IMR-90 (cell line): Measurements from ENCODE around the gene RAB11FIP3. TPM values are rescaled to one million over a fixed set of nuclear protein-coding genes. Genes with fewer than 3 reads are reported as not detected.

Source experiments
- ATAC-seq: fragments of 200-7000 bp; cut with Tn5 transposase; 2 replicates; pipeline ENCODE4 v1.9.1; 2020; ENCODE audit warnings: low read depth, mild to moderate bottlenecking, moderate library complexity
- BruUV-seq: library from RNA; stranded (reverse); fragments of 400-500 nt; replicated peaks from 2 replicates; lab custom pipeline; 2021; lab: Mats Ljungman, UMichigan
- CTCF ChIA-PET: fragments of 300-600 bp; formaldehyde crosslinking; extraction: SDS; loops from one replicate; lab custom pipeline; 2021; ENCODE audit warnings: antibody characterized with exemption; lab: Yijun Ruan, JAX
- POLR2A ChIA-PET: fragments of 300-600 bp; sonication (Branson Sonifier 250); formaldehyde crosslinking; loops from one replicate; lab custom pipeline; 2022; ENCODE audit warnings: antibody characterized with exemption; ENCODE audit not compliant: unreplicated experiment; lab: Charles Lee
- DNase-seq: peaks from one replicate; pipeline ENCODE4 v3.0.0; 2013
- H2AFZ ChIP-seq: replicated peaks from 2 replicates; pipeline ENCODE3; 2013; ENCODE audit warnings: low read length, mild to moderate bottlenecking; ENCODE audit not compliant: poor library complexity
- H2AK5ac ChIP-seq: 2 replicates; pipeline ENCODE4 v1.6.1; 2013; ENCODE audit warnings: low read depth, low read length, inconsistent platforms
- H2AK9ac ChIP-seq: replicated peaks from 2 replicates; pipeline ENCODE3; 2013; ENCODE audit warnings: mild to moderate bottlenecking, low read depth, low read length, moderate library complexity; ENCODE audit not compliant: poor library complexity
- H2BK120ac ChIP-seq: 2 replicates; pipeline ENCODE4 v1.6.1; 2013; ENCODE audit warnings: low read depth, low read length, inconsistent platforms
- H2BK15ac ChIP-seq: 3 replicates; pipeline ENCODE4 v1.6.1; 2013; ENCODE audit warnings: low read depth, low read length, inconsistent platforms
- H2BK20ac ChIP-seq: 2 replicates; pipeline ENCODE4 v1.6.1; 2013; ENCODE audit warnings: low read depth, mild to moderate bottlenecking, inconsistent platforms, low read length, moderate library complexity
- H2BK5ac ChIP-seq: 2 replicates; pipeline ENCODE4 v1.6.1; 2013; ENCODE audit warnings: mild to moderate bottlenecking, low read depth, low read length, inconsistent platforms; ENCODE audit not compliant: poor library complexity, severe bottlenecking
- H3K14ac ChIP-seq: replicated peaks from 2 replicates; pipeline ENCODE4 v1.6.1; 2013; ENCODE audit warnings: low read depth, low read length, inconsistent platforms
- H3K18ac ChIP-seq: 2 replicates; pipeline ENCODE4 v1.6.1; 2013; ENCODE audit warnings: low read depth, low read length, control low read depth
- H3K23ac ChIP-seq: 2 replicates; pipeline ENCODE4 v1.6.1; 2013; ENCODE audit warnings: low read depth, low read length, inconsistent platforms
- H3K27ac ChIP-seq: 2 replicates; pipeline ENCODE4 v1.5.1; 2013; ENCODE audit warnings: mild to moderate bottlenecking, control low read depth, low read length; ENCODE audit not compliant: insufficient read depth
- H3K27me3 ChIP-seq: 2 replicates; pipeline ENCODE4 v1.6.1; 2013; ENCODE audit warnings: low read length; ENCODE audit not compliant: control insufficient read depth, insufficient read depth
- H3K36me3 ChIP-seq: 2 replicates; pipeline ENCODE4 v1.6.1; 2013; ENCODE audit warnings: low read length, mixed read lengths; ENCODE audit not compliant: control insufficient read depth, insufficient read depth
- H3K4ac ChIP-seq: 2 replicates; pipeline ENCODE4 v1.6.1; 2013; ENCODE audit warnings: low read depth, low read length, inconsistent platforms
- H3K4me1 ChIP-seq: 2 replicates; pipeline ENCODE4 v1.6.1; 2013; ENCODE audit warnings: low read length, mixed read lengths; ENCODE audit not compliant: control insufficient read depth, insufficient read depth
- H3K4me2 ChIP-seq: 2 replicates; pipeline ENCODE4 v1.6.1; 2013; ENCODE audit warnings: low read depth, mild to moderate bottlenecking, control low read depth, low read length, moderate library complexity
- H3K4me3 ChIP-seq: 2 replicates; pipeline ENCODE4 v1.5.1; 2013; ENCODE audit warnings: low read depth, mild to moderate bottlenecking, control low read depth, low read length, moderate library complexity; ENCODE audit not compliant: insufficient read depth
- H3K56ac ChIP-seq: 2 replicates; pipeline ENCODE4 v1.6.1; 2013; ENCODE audit warnings: low read length, inconsistent platforms; ENCODE audit not compliant: insufficient read depth; ENCODE audit errors: extremely low read depth
- H3K79me1 ChIP-seq, 2 experiments: 2 replicates each; pipeline ENCODE4 v1.6.1; 2013; ENCODE audit warnings: low read length in 2 of 2, inconsistent platforms in 1 of 2, low read depth in 1 of 2
- H3K9ac ChIP-seq: 2 replicates; pipeline ENCODE4 v1.6.1; 2013; ENCODE audit warnings: low read depth, low read length, control low read depth
- H3K9me1 ChIP-seq: 2 replicates; pipeline ENCODE4 v1.6.1; 2013; ENCODE audit warnings: low read length, inconsistent platforms; ENCODE audit not compliant: insufficient read depth
- H3K9me3 ChIP-seq: 2 replicates; pipeline ENCODE4 v1.6.1; 2013; ENCODE audit warnings: low read length; ENCODE audit not compliant: control insufficient read depth, insufficient read depth
- H4K20me1 ChIP-seq: 2 replicates; pipeline ENCODE4 v1.6.1; 2013; ENCODE audit warnings: low read length, inconsistent platforms; ENCODE audit not compliant: insufficient read depth
- H4K5ac ChIP-seq: 2 replicates; pipeline ENCODE4 v1.6.1; 2013; ENCODE audit warnings: mild to moderate bottlenecking, low read depth, low read length, control low read depth
- H4K8ac ChIP-seq, 2 experiments: 2 replicates each; pipeline ENCODE4 v1.6.1; 2013; ENCODE audit warnings: low read depth in 2 of 2, low read length in 2 of 2, control low read depth in 1 of 2, inconsistent platforms in 1 of 2
- H4K91ac ChIP-seq: 2 replicates; pipeline ENCODE4 v1.6.1; 2013; ENCODE audit warnings: low read depth, low read length, inconsistent platforms; ENCODE audit not compliant: insufficient read depth
- BHLHE40 ChIP-seq: fragments of 150-350 bp; IDR thresholded peaks from 2 replicates; pipeline ENCODE4 v1.6.1; 2016; ENCODE audit warnings: mild to moderate bottlenecking, low read depth, low read length
- CEBPB ChIP-seq: IDR thresholded peaks from 2 replicates; pipeline ENCODE4 v1.6.1; 2012; ENCODE audit warnings: low read depth, low read length, improper control_type of control experiment
- CHD1 ChIP-seq: IDR thresholded peaks from 2 replicates; pipeline ENCODE4 v1.6.1; 2012; ENCODE audit warnings: low read depth, low read length, improper control_type of control experiment
- CTCF ChIP-seq: conservative IDR thresholded peaks from 2 replicates; pipeline ENCODE4 v1.5.1; 2012; ENCODE audit warnings: mild to moderate bottlenecking, low read depth, low read length, improper control_type of control experiment
- ELK1 ChIP-seq: fragments of 150-350 bp; IDR thresholded peaks from 2 replicates; pipeline ENCODE4 v1.6.1; 2016; ENCODE audit warnings: low read depth, mild to moderate bottlenecking, low read length, moderate library complexity, borderline replicate concordance
- FOS ChIP-seq: fragments of 150-350 bp; IDR thresholded peaks from 2 replicates; pipeline ENCODE4 v1.6.1; 2016; ENCODE audit warnings: low read depth, low read length
- MAFK ChIP-seq: IDR thresholded peaks from 2 replicates; pipeline ENCODE4 v1.6.1; 2012; ENCODE audit warnings: low read depth, low read length, improper control_type of control experiment
- MAZ ChIP-seq: IDR thresholded peaks from 2 replicates; pipeline ENCODE4 v1.6.1; 2012; ENCODE audit warnings: low read depth, mild to moderate bottlenecking, low read length, improper control_type of control experiment, moderate library complexity, borderline replicate concordance
- MXI1 ChIP-seq: IDR thresholded peaks from 2 replicates; pipeline ENCODE4 v1.6.1; 2012; ENCODE audit warnings: low read depth, mild to moderate bottlenecking, low read length, moderate library complexity, borderline replicate concordance
- NFE2L2 ChIP-seq: fragments of 150-350 bp; IDR thresholded peaks from 2 replicates; pipeline ENCODE4 v1.6.1; 2016; ENCODE audit warnings: low read depth, mild to moderate bottlenecking, low read length
- POLR2A ChIP-seq: IDR thresholded peaks from 2 replicates; pipeline ENCODE4 v1.6.1; 2012; ENCODE audit warnings: mild to moderate bottlenecking, low read depth, low read length
- RAD21 ChIP-seq: IDR thresholded peaks from 2 replicates; pipeline ENCODE4 v1.6.1; 2012; ENCODE audit warnings: low read length, improper control_type of control experiment
- RCOR1 ChIP-seq: IDR thresholded peaks from 2 replicates; pipeline ENCODE4 v1.6.1; 2012; ENCODE audit warnings: mild to moderate bottlenecking, low read length, improper control_type of control experiment; ENCODE audit not compliant: insufficient replicate concordance
- RFX5 ChIP-seq: IDR thresholded peaks from 2 replicates; pipeline ENCODE4 v1.8.0; 2012; ENCODE audit warnings: low read depth, mild to moderate bottlenecking, low read length, moderate library complexity
- SMC3 ChIP-seq: fragments of 150-350 bp; IDR thresholded peaks from 2 replicates; pipeline ENCODE4 v1.6.1; 2016; ENCODE audit warnings: low read depth, mild to moderate bottlenecking, antibody characterized with exemption, low read length, moderate library complexity
- WGBS, 2 experiments: methylation state at CpG; one replicate each; pipeline versions ENCODE4 v1.1.5 to v1.1.7; 2013; ENCODE audit warnings: missing lambda C conversion rate in 2 of 2; ENCODE audit not compliant: insufficient read length in 1 of 2; ENCODE audit errors: extremely low coverage in 2 of 2; 5-methylcytosine and 5-hydroxymethylcytosine counted together
- dilution Hi-C: fragments of 300-500 bp; cut with HindIII; formaldehyde crosslinking; loops from one replicate; pipeline ENCODE4 v1.14.3; 2018; ENCODE audit warnings: low sequenced_read_pairs; ENCODE audit not compliant: unreplicated experiment
- in situ Hi-C: fragments of 300-500 bp; cut with MboI; formaldehyde crosslinking; loops from 3 replicates; pipeline ENCODE4 v1.14.3; 2019; ENCODE audit warnings: low sequenced_read_pairs, inconsistent platforms, mixed read lengths
- intact Hi-C: fragments of 100-400 bp; cut with micrococcal nuclease; formaldehyde crosslinking; loops from 2 replicates; pipeline ENCODE4 v1.10.0; 2022
- polyA plus RNA-seq, 3 experiments: library from polyadenylated mRNA; depleted of rRNA; stranded (reverse); fragments of >200 nt; gene quantifications; 2 replicates each; pipeline ENCODE4 v1.2.3, GENCODE V29; 2012; ENCODE audit warnings: low replicate concordance in 1 of 3
- total RNA-seq: library from RNA; depleted of rRNA; stranded (reverse); fragments of >200 nt; gene quantifications from 2 replicates; pipeline ENCODE4 v1.2.3, GENCODE V29; 2012

Gene RAB11FIP3
- total and polyA plus RNA-seq, 2 of the 4 experiments (the other 2 are of a cell fraction) = 7.5 to 22.5 TPM

- DNase-seq (no peak), ATAC-seq (no peak)
- Histone ChIP-seq H3K4ac (no peak overlapping the region), H2AFZ (no peak overlapping the region), H3K27me3 (no peaks in the 10 kb centered on the region), H3K36me3 (peaks cover 19% of the 10 kb centered on the region), H3K9me3 (no peaks in the 10 kb centered on the region), H2BK5ac (no peak overlapping the region), H3K9ac (peak overlapping the region; percentile 91; the same call in 1 of the 2 replicates), H2BK15ac (no peak overlapping the region), H4K20me1 (peaks cover 16% of the 10 kb centered on the region), H3K4me3 (peak overlapping the region; percentile 88; the same call in 1 of the 2 replicates), H4K5ac (no peak overlapping the region), H4K8ac (no peak overlapping the region), H3K56ac (no peak overlapping the region), H3K9me1 (no peaks in the 10 kb centered on the region), H3K4me2 (peak overlapping the region; percentile 95; the same call in 1 of the 2 replicates), H3K79me1 (peaks cover 13 to 29% of the 10 kb centered on the region in 2 experiments; a peak in 3 of 4 replicates), H3K23ac (peak overlapping the region; percentile 42; the same call in 1 of the 2 replicates), H3K18ac (no peak overlapping the region), H3K4me1 (peaks cover 2% of the 10 kb centered on the region; the same call in 1 of the 2 replicates), H2AK9ac (no peak overlapping the region), H4K91ac (no peak overlapping the region), H2BK20ac (no peak overlapping the region), H2AK5ac (no peak overlapping the region), H3K27ac (no peak overlapping the region; the same call in 1 of the 2 replicates), H2BK120ac (no peak overlapping the region), H3K14ac (no peak overlapping the region)
- ChIA-PET CTCF (no interaction called here), POLR2A (interaction anchor here (0.6 kb wide), 1 partner anchor 13 kb away, joined by 5 read pairs; no protein-coding TSS in a partner anchor)
- intact Hi-C loops (no loop called here), in situ Hi-C loops (no loop called here), dilution Hi-C loops (no loop called here)
- no TSS peak for BruUV-seq
- WGBS, 2 experiments = 60% methylated on average over 1 of the region's 27 CpGs; no CpG with 5 or more reads in 1 of the 2 experiments
- TF ChIP-seq NFE2L2 = no peak
- no peak for TF ChIP-seq MAFK
- no peak for TF ChIP-seq ELK1
- no peak for TF ChIP-seq FOS
- TF ChIP-seq MAZ = no peak
- TF ChIP-seq BHLHE40 = no peak
- TF ChIP-seq RFX5 = no peak
- TF ChIP-seq MXI1 = no peak
- TF ChIP-seq CHD1 = no peak
- no peak for TF ChIP-seq CTCF
- no peak for TF ChIP-seq CEBPB
- TF ChIP-seq POLR2A = no peak
- no peak for TF ChIP-seq RAD21
- TF ChIP-seq RCOR1 = no peak
- no peak for TF ChIP-seq SMC3
These were observed 45.3 kb upstream of the RAB11FIP3 start for GRCh38 chr16:379961-380761.
